H1 (cell line): ENCODE measurements around the gene SV2B. TPM values are rescaled to one million over a fixed set of nuclear protein-coding genes. Genes with fewer than 3 reads are reported as not detected.

Experiments used
- CTCF ChIA-PET: fragments of 300-600 bp; sonication (Branson Sonifier 250); formaldehyde crosslinking; loops from one replicate; lab custom pipeline; 2021; ENCODE audit not compliant: partially characterized antibody; lab: Charles Lee
- POLR2A ChIA-PET: fragments of 300-600 bp; sonication (Branson Sonifier 250); formaldehyde crosslinking; loops from one replicate; lab custom pipeline; 2021; ENCODE audit warnings: inconsistent platforms; ENCODE audit not compliant: partially characterized antibody; lab: Charles Lee
- DNase-seq, 2 experiments: peaks; one replicate each; pipeline versions ENCODE4 v3.0.0 to v3.0.0-alpha.2; 2010 to 2022; ENCODE audit warnings: low spot score in 2 of 2, low read depth in 1 of 2, mixed read lengths in 1 of 2
- FAIRE-seq: peaks from 2 replicates; lab custom pipeline; 2011; peaks lifted over from hg19 to GRCh38; lab: Jason Lieb, UNC
- H2AFZ ChIP-seq: 2 replicates; pipeline ENCODE4 v1.8.1; 2012; ENCODE audit warnings: low read length, inconsistent platforms
- H2AK5ac ChIP-seq: 2 replicates; pipeline ENCODE4 v1.6.1; 2013; ENCODE audit warnings: low read depth, low read length
- H2BK120ac ChIP-seq: replicated peaks from 2 replicates; pipeline ENCODE3; 2013; ENCODE audit warnings: low read depth, low read length, inconsistent platforms
- H2BK12ac ChIP-seq: 2 replicates; pipeline ENCODE4 v1.6.1; 2013; ENCODE audit warnings: low read depth, low read length
- H2BK15ac ChIP-seq: 2 replicates; pipeline ENCODE4 v1.6.1; 2013; ENCODE audit warnings: low read length
- H2BK20ac ChIP-seq: 2 replicates; pipeline ENCODE4 v1.6.1; 2013; ENCODE audit warnings: low read length
- H2BK5ac ChIP-seq: 2 replicates; pipeline ENCODE4 v1.6.1; 2013; ENCODE audit warnings: low read depth, low read length
- H3K14ac ChIP-seq: 2 replicates; pipeline ENCODE4 v1.6.1; 2013; ENCODE audit warnings: inconsistent platforms; ENCODE audit not compliant: insufficient read length
- H3K18ac ChIP-seq: 2 replicates; pipeline ENCODE4 v1.6.1; 2013; ENCODE audit warnings: low read length; ENCODE audit errors: extremely low read depth
- H3K23ac ChIP-seq: 2 replicates; pipeline ENCODE4 v1.6.1; 2013; ENCODE audit warnings: inconsistent platforms; ENCODE audit not compliant: insufficient read length
- H3K23me2 ChIP-seq: 2 replicates; pipeline ENCODE4 v1.6.1; 2013; ENCODE audit warnings: low read depth, low read length
- H3K27ac ChIP-seq: 2 replicates; pipeline ENCODE4 v1.6.1; 2011; ENCODE audit warnings: low read depth, low read length, inconsistent platforms
- H3K27me3 ChIP-seq, 4 experiments: replicated peaks in 1 of 4; 1 replicate in 1 of 4; 2 replicates in 3 of 4; pipeline versions ENCODE4 v1.6.1 to v1.8.1; 2011 to 2013; ENCODE audit warnings: low read length in 3 of 4, mild to moderate bottlenecking in 3 of 4, inconsistent platforms in 2 of 4, mixed read lengths in 2 of 4, moderate library complexity in 1 of 4; ENCODE audit not compliant: control insufficient read depth in 3 of 4, insufficient read depth in 3 of 4; ENCODE audit errors: extremely low read depth in 1 of 4
- H3K36me3 ChIP-seq, 4 experiments: 2 replicates each; pipeline versions ENCODE4 v1.6.1 to v1.8.1; 2011 to 2013; ENCODE audit warnings: mild to moderate bottlenecking in 4 of 4, low read length in 3 of 4, moderate library complexity in 2 of 4, control low read depth in 1 of 4, inconsistent platforms in 1 of 4; ENCODE audit not compliant: insufficient read depth in 4 of 4, control insufficient read depth in 2 of 4
- H3K4ac ChIP-seq: replicated peaks from 2 replicates; pipeline ENCODE3; 2013; ENCODE audit warnings: low read length, low read depth, mixed read lengths, inconsistent platforms; ENCODE audit not compliant: insufficient read length
- H3K4me1 ChIP-seq, 4 experiments: replicated peaks in 1 of 4; 1 replicate in 1 of 4; 2 replicates in 3 of 4; pipeline versions ENCODE4 v1.6.1 to v1.8.1; 2011 to 2013; ENCODE audit warnings: low read length in 3 of 4, inconsistent platforms in 2 of 4, mixed read lengths in 1 of 4; ENCODE audit not compliant: insufficient read depth in 4 of 4, control insufficient read depth in 3 of 4
- H3K4me2 ChIP-seq, 2 experiments: 2 replicates each; pipeline versions ENCODE4 v1.6.1 to v1.8.1; 2011 to 2013; ENCODE audit warnings: low read depth in 2 of 2, low read length in 2 of 2, control low read depth in 1 of 2, inconsistent platforms in 1 of 2, mild to moderate bottlenecking in 1 of 2; ENCODE audit not compliant: insufficient read depth in 1 of 2
- H3K4me3 ChIP-seq, 4 experiments: fragments of 200-600, 300-600 bp in 1 of 4; sonication (generic), shearing (Covaris generic), sonication (Bioruptor Twin) in 1 of 4; 2 replicates each; pipeline versions ENCODE4 v1.5.1 to v1.8.1; 2011 to 2016; ENCODE audit warnings: low read length in 4 of 4, low read depth in 3 of 4, control low read depth in 2 of 4, inconsistent platforms in 2 of 4, mild to moderate bottlenecking in 2 of 4, mixed read lengths in 1 of 4, moderate library complexity in 1 of 4; ENCODE audit not compliant: insufficient read depth in 2 of 4; ENCODE audit errors: extremely low read depth in 1 of 4
- H3K56ac ChIP-seq: replicated peaks from 2 replicates; pipeline ENCODE3; 2013; ENCODE audit warnings: low read depth, mild to moderate bottlenecking, mixed read lengths, low read length, inconsistent platforms; ENCODE audit not compliant: insufficient read length
- H3K79me1 ChIP-seq: 2 replicates; pipeline ENCODE4 v1.6.1; 2013; ENCODE audit warnings: low read depth, low read length, control low read depth
- H3K79me2 ChIP-seq, 2 experiments: 2 replicates each; pipeline versions ENCODE4 v1.6.1 to v1.8.1; 2012 to 2013; ENCODE audit warnings: low read length in 2 of 2, mild to moderate bottlenecking in 2 of 2, inconsistent platforms in 1 of 2; ENCODE audit not compliant: insufficient read depth in 2 of 2, control insufficient read depth in 1 of 2
- H3K9ac ChIP-seq, 4 experiments: replicated peaks in 1 of 4; 1 replicate in 1 of 4; 2 replicates in 3 of 4; pipeline versions ENCODE4 v1.6.1 to v1.8.1; 2011 to 2013; ENCODE audit warnings: low read depth in 3 of 4, low read length in 3 of 4, control low read depth in 2 of 4, mild to moderate bottlenecking in 2 of 4, moderate library complexity in 2 of 4, inconsistent platforms in 1 of 4; ENCODE audit errors: extremely low read depth in 1 of 4
- H3K9me3 ChIP-seq, 2 experiments: 2 replicates each; pipeline versions ENCODE4 v1.6.1 to v1.8.1; 2012 to 2013; ENCODE audit warnings: mild to moderate bottlenecking in 2 of 2, moderate library complexity in 2 of 2, control low read depth in 1 of 2, inconsistent platforms in 1 of 2, low read depth in 1 of 2, low read length in 1 of 2, mixed read lengths in 1 of 2; ENCODE audit not compliant: insufficient read depth in 2 of 2
- H4K20me1 ChIP-seq, 2 experiments: replicated peaks in 1 of 2; 2 replicates each; pipeline versions ENCODE3 to v1.8.1; 2011 to 2013; ENCODE audit warnings: inconsistent platforms in 2 of 2, low read length in 2 of 2, mild to moderate bottlenecking in 1 of 2; ENCODE audit not compliant: insufficient read depth in 2 of 2, control insufficient read depth in 1 of 2
- H4K5ac ChIP-seq: 2 replicates; pipeline ENCODE4 v1.6.1; 2013; ENCODE audit warnings: low read length, low read depth, mixed read lengths, inconsistent platforms; ENCODE audit not compliant: insufficient read length
- H4K8ac ChIP-seq: 2 replicates; pipeline ENCODE4 v1.8.0; 2013; ENCODE audit warnings: mild to moderate bottlenecking, moderate library complexity, low read length, inconsistent platforms; ENCODE audit not compliant: insufficient read depth; ENCODE audit errors: extremely low read depth
- H4K91ac ChIP-seq: replicated peaks from 2 replicates; pipeline ENCODE3; 2013; ENCODE audit warnings: low read length, mixed read lengths, inconsistent platforms; ENCODE audit not compliant: insufficient read length
- EZH2 ChIP-seq: fragments of 200-600 bp; sonication (generic); IDR thresholded peaks from 2 replicates; pipeline ENCODE4 v1.7.1; 2012; ENCODE audit warnings: low read depth, mild to moderate bottlenecking, moderate library complexity, low read length, inconsistent platforms; ENCODE audit not compliant: severe bottlenecking
- JUN ChIP-seq: IDR thresholded peaks from 2 replicates; pipeline ENCODE4 v1.6.1; 2011; ENCODE audit warnings: low read depth, mild to moderate bottlenecking, improper control_type of control experiment, low read length
- RAD21 ChIP-seq, 2 experiments: IDR thresholded peaks in 1 of 2; conservative IDR thresholded peaks in 1 of 2; 2 replicates each; pipeline ENCODE4 v1.6.1; 2011; ENCODE audit warnings: low read depth in 2 of 2, low read length in 2 of 2, improper control_type of control experiment in 1 of 2, inconsistent platforms in 1 of 2, mild to moderate bottlenecking in 1 of 2, moderate library complexity in 1 of 2
- SIN3A ChIP-seq, 2 experiments: IDR thresholded peaks in 1 of 2; conservative IDR thresholded peaks in 1 of 2; 2 replicates each; pipeline ENCODE4 v1.6.1; 2011 to 2012; ENCODE audit warnings: low read length in 2 of 2, improper control_type of control experiment in 1 of 2, low read depth in 1 of 2, mild to moderate bottlenecking in 1 of 2
- SUZ12 ChIP-seq: fragments of 200-600 bp; sonication (generic); IDR thresholded peaks from 2 replicates; pipeline ENCODE4 v1.6.1; 2012; ENCODE audit warnings: mild to moderate bottlenecking, inconsistent platforms, low read length, moderate library complexity, mixed read lengths
- TCF12 ChIP-seq: IDR thresholded peaks from 2 replicates; pipeline ENCODE4 v1.6.1; 2011; ENCODE audit warnings: low read depth, mild to moderate bottlenecking, low read length
- YY1 ChIP-seq: IDR thresholded peaks from 2 replicates; pipeline ENCODE4 v1.6.1; 2011; ENCODE audit warnings: low read depth, mild to moderate bottlenecking, low read length
- ZNF274 ChIP-seq: IDR thresholded peaks from 2 replicates; pipeline ENCODE4 v1.7.0; 2012; ENCODE audit warnings: low read length, borderline replicate concordance; ENCODE audit errors: extremely low read depth
- WGBS, 2 experiments: shearing (Covaris generic) in 1 of 2; methylation state at CpG; one replicate each; pipeline versions ENCODE4 v1.1.6 to v1.1.7; 2013 to 2015; ENCODE audit warnings: low lambda C conversion rate in 2 of 2, mixed read lengths in 2 of 2, inconsistent platforms in 1 of 2, low coverage in 1 of 2, missing lambda C conversion rate in 1 of 2; ENCODE audit not compliant: insufficient replicate concordance in 2 of 2, insufficient coverage in 1 of 2, insufficient read length in 1 of 2; ENCODE audit errors: extremely low coverage in 1 of 2, missing lambda C conversion rate in 1 of 2; 5-methylcytosine and 5-hydroxymethylcytosine counted together
- polyA plus RNA-seq, 7 experiments: library from polyadenylated mRNA; depleted of rRNA in 3 of 7; stranded (reverse) in 5 of 7; unstranded in 2 of 7; fragments of >200 nt in 5 of 7; fragments of 200-250 nt in 2 of 7; gene quantifications; 1 replicate in 5 of 7; 2 replicates in 1 of 7; 4 replicates in 1 of 7; pipeline versions ENCODE4 v1.2.1 to v1.2.3, GENCODE V29; 2011 to 2013; ENCODE audit warnings: missing spikeins in 2 of 7, mixed read lengths in 2 of 7
- total RNA-seq: library from RNA; stranded (reverse); fragmentation: NEBNext Ultra II Directional; extraction: Animal tissue kit (Norgen Biotek cat#: 25700); gene quantifications from 2 replicates; pipeline ENCODE4 v1.2.1, GENCODE V29; 2021
- TF ChIP-seq, protein P1 (sequence below), 3 experiments: IDR thresholded peaks; 1 replicate in 2 of 3; 2 replicates in 1 of 3; pipeline versions ENCODE4 v1.5.1 to v1.6.1; 2011; ENCODE audit warnings: low read length in 3 of 3, mild to moderate bottlenecking in 3 of 3, inconsistent platforms in 2 of 3, low read depth in 1 of 3, moderate library complexity in 1 of 3; ENCODE audit not compliant: insufficient read depth in 1 of 3; ENCODE audit errors: control extremely low read depth in 1 of 3

SV2B gene
- total and polyA plus RNA-seq, 2 of the 8 experiments (the other 6 are each of a cell fraction or from before 2014, with no cell fraction given), result 0.09 to 0.20 TPM

DNA sequence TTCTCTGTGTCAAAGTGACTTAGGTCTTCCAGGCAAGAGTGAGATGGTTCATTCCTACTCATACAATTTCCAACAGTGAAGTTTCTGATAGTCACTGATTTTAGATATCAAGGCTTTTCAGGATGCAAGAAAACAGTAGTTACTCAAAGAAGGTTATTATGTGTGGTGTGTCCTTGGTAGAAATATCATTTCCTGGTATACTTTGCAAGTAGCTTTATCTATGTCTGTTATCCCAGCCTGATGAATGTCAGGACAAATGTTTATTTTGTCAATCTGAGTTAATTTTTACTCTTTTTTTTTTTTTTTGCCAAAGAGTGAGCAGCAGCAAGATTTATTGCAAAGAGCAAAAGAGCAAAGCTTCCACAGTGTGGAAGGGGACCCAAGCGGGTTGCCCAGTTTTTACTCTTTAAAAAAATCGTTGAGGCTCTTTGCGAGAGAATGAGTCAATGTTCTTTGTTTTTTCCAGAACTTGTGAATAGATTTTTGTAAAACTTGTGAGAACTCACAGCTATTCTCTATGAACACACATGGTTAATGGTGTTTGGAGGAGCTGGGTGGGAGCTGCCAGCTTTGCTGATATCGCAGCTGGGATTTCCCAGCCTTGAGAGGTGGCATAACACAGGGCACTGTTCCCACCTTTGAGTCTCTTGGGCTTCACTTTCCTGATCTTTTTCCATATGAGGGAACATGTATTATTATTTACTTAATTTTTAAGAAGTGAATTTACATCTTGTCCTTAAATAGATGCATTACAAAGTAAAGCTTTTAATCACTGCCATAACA, 51.9 kb downstream of the SV2B start:
- 89% methylated on average over 4 of the region's 4 CpGs; no CpG with 5 or more reads in 1 of the 2 experiments for WGBS, 2 experiments
- Histone ChIP-seq H4K20me1 (no peaks in the 10 kb centered on the region), H2BK120ac (no peak overlapping the region), H3K79me1 (no peaks in the 10 kb centered on the region), H2BK15ac (no peak overlapping the region), H3K14ac (no peak overlapping the region), H3K36me3 (no peaks in the 10 kb centered on the region), H3K4me3 (no peak overlapping the region), H3K56ac (no peak overlapping the region), H3K9me3 (no peaks in the 10 kb centered on the region), H2BK5ac (no peak overlapping the region), H4K5ac (no peak overlapping the region), H3K23ac (no peak overlapping the region), H2AK5ac (no peak overlapping the region), H3K4me1 (no peaks in the 10 kb centered on the region), H4K8ac (no peak overlapping the region), H3K27me3 (no peaks in the 10 kb centered on the region), H3K23me2 (no peaks in the 10 kb centered on the region), H3K4ac (no peak overlapping the region), H2BK12ac (no peak overlapping the region), H2AFZ (no peak overlapping the region), H3K4me2 (no peak overlapping the region), H3K27ac (no peak overlapping the region), H3K79me2 (no peaks in the 10 kb centered on the region), H3K9ac (no peak overlapping the region), H4K91ac (no peak overlapping the region), H2BK20ac (no peak overlapping the region), H3K18ac (no peak overlapping the region)
- DNase-seq (no peak), FAIRE-seq (no peak)
- TF ChIP-seq, protein P1, sequence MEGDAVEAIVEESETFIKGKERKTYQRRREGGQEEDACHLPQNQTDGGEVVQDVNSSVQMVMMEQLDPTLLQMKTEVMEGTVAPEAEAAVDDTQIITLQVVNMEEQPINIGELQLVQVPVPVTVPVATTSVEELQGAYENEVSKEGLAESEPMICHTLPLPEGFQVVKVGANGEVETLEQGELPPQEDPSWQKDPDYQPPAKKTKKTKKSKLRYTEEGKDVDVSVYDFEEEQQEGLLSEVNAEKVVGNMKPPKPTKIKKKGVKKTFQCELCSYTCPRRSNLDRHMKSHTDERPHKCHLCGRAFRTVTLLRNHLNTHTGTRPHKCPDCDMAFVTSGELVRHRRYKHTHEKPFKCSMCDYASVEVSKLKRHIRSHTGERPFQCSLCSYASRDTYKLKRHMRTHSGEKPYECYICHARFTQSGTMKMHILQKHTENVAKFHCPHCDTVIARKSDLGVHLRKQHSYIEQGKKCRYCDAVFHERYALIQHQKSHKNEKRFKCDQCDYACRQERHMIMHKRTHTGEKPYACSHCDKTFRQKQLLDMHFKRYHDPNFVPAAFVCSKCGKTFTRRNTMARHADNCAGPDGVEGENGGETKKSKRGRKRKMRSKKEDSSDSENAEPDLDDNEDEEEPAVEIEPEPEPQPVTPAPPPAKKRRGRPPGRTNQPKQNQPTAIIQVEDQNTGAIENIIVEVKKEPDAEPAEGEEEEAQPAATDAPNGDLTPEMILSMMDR (IDR thresholded peaks at IDR 0.05; ENCODE audit: control extremely low read depth in 1 of 3, insufficient read depth in 1 of 3, low read depth in 1 of 3, low read length in 3 of 3), result no peak
- TF ChIP-seq SIN3A (conservative IDR thresholded peaks at IDR 0.05 in 1 of 2, IDR thresholded peaks at IDR 0.05 in 1 of 2; ENCODE audit: low read depth in 1 of 2, low read length in 2 of 2) (no peak), ZNF274 (no peak), TCF12 (no peak), SUZ12 (no peak), JUN (no peak), RAD21 (IDR thresholded peaks at IDR 0.05 in 1 of 2, conservative IDR thresholded peaks at IDR 0.05 in 1 of 2; ENCODE audit: low read depth in 2 of 2, low read length in 2 of 2) (no peak), YY1 (no peak), EZH2 (no peak)
- CTCF ChIA-PET, result interaction anchor here (1.2 to 6.5 kb wide), 4 partner anchors 12 to 96 kb away, joined by 3 to 30 read pairs (median 6); no protein-coding TSS in a partner anchor
- POLR2A ChIA-PET, result no interaction called here
